Measurements from ENCODE around the gene BMPER.

DNA sequence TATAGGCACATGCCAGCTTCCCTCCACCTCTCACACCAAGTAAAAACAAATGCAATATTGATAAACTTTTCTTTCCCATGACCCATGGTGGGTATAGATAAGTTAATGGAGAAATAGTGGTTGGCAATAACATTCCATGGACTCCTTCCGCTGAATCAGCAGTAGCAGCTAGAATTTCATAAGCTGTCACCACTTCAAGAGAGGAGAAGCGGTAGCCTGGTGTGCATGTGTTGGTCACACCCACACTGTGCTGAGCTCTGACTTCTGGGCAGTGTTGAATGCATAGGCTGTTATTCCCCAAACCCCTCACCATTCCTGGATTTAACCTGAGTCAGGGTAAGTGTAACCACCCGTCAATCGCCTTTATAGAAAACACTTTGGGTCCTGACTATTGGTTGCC lies 32.5 kb upstream of the BMPER start:
- TF ChIP-seq, protein P1, sequence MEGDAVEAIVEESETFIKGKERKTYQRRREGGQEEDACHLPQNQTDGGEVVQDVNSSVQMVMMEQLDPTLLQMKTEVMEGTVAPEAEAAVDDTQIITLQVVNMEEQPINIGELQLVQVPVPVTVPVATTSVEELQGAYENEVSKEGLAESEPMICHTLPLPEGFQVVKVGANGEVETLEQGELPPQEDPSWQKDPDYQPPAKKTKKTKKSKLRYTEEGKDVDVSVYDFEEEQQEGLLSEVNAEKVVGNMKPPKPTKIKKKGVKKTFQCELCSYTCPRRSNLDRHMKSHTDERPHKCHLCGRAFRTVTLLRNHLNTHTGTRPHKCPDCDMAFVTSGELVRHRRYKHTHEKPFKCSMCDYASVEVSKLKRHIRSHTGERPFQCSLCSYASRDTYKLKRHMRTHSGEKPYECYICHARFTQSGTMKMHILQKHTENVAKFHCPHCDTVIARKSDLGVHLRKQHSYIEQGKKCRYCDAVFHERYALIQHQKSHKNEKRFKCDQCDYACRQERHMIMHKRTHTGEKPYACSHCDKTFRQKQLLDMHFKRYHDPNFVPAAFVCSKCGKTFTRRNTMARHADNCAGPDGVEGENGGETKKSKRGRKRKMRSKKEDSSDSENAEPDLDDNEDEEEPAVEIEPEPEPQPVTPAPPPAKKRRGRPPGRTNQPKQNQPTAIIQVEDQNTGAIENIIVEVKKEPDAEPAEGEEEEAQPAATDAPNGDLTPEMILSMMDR (IDR thresholded peaks at IDR 0.05) = no peak
- TF ChIP-seq EP300 (IDR thresholded peaks at IDR 0.05) = no peak
- TF ChIP-seq POLR2A (IDR thresholded peaks at IDR 0.05) = no peak

Measured in tibial nerve (tissue), 4 donors.